H1 (cell line): ENCODE results near the gene PCGF3. TPM values are rescaled to one million over a fixed set of nuclear protein-coding genes. Genes with fewer than 3 reads are reported as not detected.

Experiments
- CBX5 ChIP-seq: fragments of 300-800, 300-1000 bp; sonication (generic); IDR thresholded peaks from 2 replicates; pipeline ENCODE4 v1.7.1; 2016; ENCODE audit warnings: antibody characterized with exemption, low read length, low read depth
- EGR1 ChIP-seq: IDR thresholded peaks from 2 replicates; pipeline ENCODE4 v1.6.1; 2011; ENCODE audit warnings: low read depth, low read length, borderline replicate concordance
- HDAC2 ChIP-seq, 2 experiments: fragments of 300-600 bp in 1 of 2; sonication (generic) in 1 of 2; IDR thresholded peaks; 2 replicates each; pipeline ENCODE4 v1.6.1; 2011 to 2012; ENCODE audit warnings: low read depth in 2 of 2, low read length in 2 of 2, mild to moderate bottlenecking in 2 of 2, moderate library complexity in 2 of 2, borderline replicate concordance in 1 of 2, inconsistent platforms in 1 of 2
- JUN ChIP-seq: IDR thresholded peaks from 2 replicates; pipeline ENCODE4 v1.6.1; 2011; ENCODE audit warnings: low read depth, mild to moderate bottlenecking, improper control_type of control experiment, low read length
- POLR2A ChIP-seq, 2 experiments: IDR thresholded peaks; 1 replicate in 1 of 2; 2 replicates in 1 of 2; pipeline ENCODE4 v1.6.1; 2011; ENCODE audit warnings: low read depth in 2 of 2, low read length in 2 of 2, mild to moderate bottlenecking in 2 of 2; ENCODE audit errors: control extremely low read depth in 1 of 2
- RFX5 ChIP-seq: IDR thresholded peaks from 2 replicates; pipeline ENCODE4 v1.6.1; 2011; ENCODE audit warnings: low read depth, low read length, improper control_type of control experiment, borderline replicate concordance
- TBP ChIP-seq: IDR thresholded peaks from 2 replicates; pipeline ENCODE4 v1.6.1; 2011; ENCODE audit warnings: low read depth, low read length, improper control_type of control experiment
- TCF12 ChIP-seq: IDR thresholded peaks from 2 replicates; pipeline ENCODE4 v1.6.1; 2011; ENCODE audit warnings: low read depth, mild to moderate bottlenecking, low read length
- polyA plus RNA-seq, 7 experiments: library from polyadenylated mRNA; depleted of rRNA in 3 of 7; stranded (reverse) in 5 of 7; unstranded in 2 of 7; fragments of >200 nt in 5 of 7; fragments of 200-250 nt in 2 of 7; gene quantifications; 1 replicate in 5 of 7; 2 replicates in 1 of 7; 4 replicates in 1 of 7; pipeline versions ENCODE4 v1.2.1 to v1.2.3, GENCODE V29; 2011 to 2013; ENCODE audit warnings: missing spikeins in 2 of 7, mixed read lengths in 2 of 7
- total RNA-seq: library from RNA; stranded (reverse); fragmentation: NEBNext Ultra II Directional; extraction: Animal tissue kit (Norgen Biotek cat#: 25700); gene quantifications from 2 replicates; pipeline ENCODE4 v1.2.1, GENCODE V29; 2021

PCGF3 gene
- total and polyA plus RNA-seq, 2 of the 8 experiments (the other 6 are each of a cell fraction or from before 2014, with no cell fraction given) = 52.7 to 52.9 TPM

- TF ChIP-seq EGR1 (no peak), RFX5 (no peak), POLR2A (IDR thresholded peaks at IDR 0.05; ENCODE audit: control extremely low read depth in 1 of 2, low read depth in 2 of 2, low read length in 2 of 2) (no peak), TBP (no peak), TCF12 (no peak), JUN (no peak), HDAC2 (IDR thresholded peaks at IDR 0.05; ENCODE audit: borderline replicate concordance in 1 of 2, low read depth in 2 of 2, low read length in 2 of 2) (no peak), CBX5 (no peak)
- TF ChIP-seq, all 59 proteins: peak for 0
Observed at GRCh38 chr4:718460-718859, 12.8 kb downstream of the PCGF3 start (continued).
